GM19455 (cell line): ENCODE measurements around the gene HIC1.

ENCODE experiments used
- ATAC-seq: cut with Tn5 transposase; IDR thresholded peaks from one replicate; pipeline ENCODE4 v1.9.1; 2021; ENCODE audit not compliant: unreplicated experiment

Gene HIC1

GRCh38 chr17:2042933-2043332, 12.0 kb upstream of the HIC1 start:
- ATAC-seq = no peak

GRCh38 chr17:2043785-2044184, 11.1 kb upstream of the HIC1 start:
- no peak for ATAC-seq

- ATAC-seq = no peak
Measured at GRCh38 chr17:2044263-2044894, 10.5 kb upstream of the HIC1 start.

GRCh38 chr17:2047590-2047989, 7.3 kb upstream of the HIC1 start:
- no peak for ATAC-seq

- no peak for ATAC-seq
Measured at GRCh38 chr17:2048805-2049204, 6.1 kb upstream of the HIC1 start.

GRCh38 chr17:2049333-2050299, 5.3 kb upstream of the HIC1 start:
- ATAC-seq = no peak

- ATAC-seq = no peak
Measured at GRCh38 chr17:2050300-2051060, 4.4 kb upstream of the HIC1 start.

- ATAC-seq = no peak
Measured at GRCh38 chr17:2051061-2051932, 3.6 kb upstream of the HIC1 start.

- ATAC-seq = no peak
Measured at GRCh38 chr17:2051933-2052559, 2.9 kb upstream of the HIC1 start.

- ATAC-seq = no peak
Measured at GRCh38 chr17:2053380-2054261, 1.3 kb upstream of the HIC1 start.

- ATAC-seq = no peak
Measured at GRCh38 chr17:2054262-2054511, 716 bp upstream of the HIC1 start.

- ATAC-seq = no peak
Measured at GRCh38 chr17:2055292-2056205, 646 bp downstream of the HIC1 start.

GRCh38 chr17:2056206-2057174, 1.6 kb downstream of the HIC1 start:
- no peak for ATAC-seq

- no peak for ATAC-seq
Measured at GRCh38 chr17:2057175-2057759, 2.4 kb downstream of the HIC1 start.

- no peak for ATAC-seq
Measured at GRCh38 chr17:2057760-2058585, 3.1 kb downstream of the HIC1 start.
